GM15510 (cell line): Measurements from ENCODE around the gene DYNC1LI1.

Experiments
- POLR2A ChIP-seq: IDR thresholded peaks from 3 replicates; pipeline ENCODE4 v1.6.1; 2011; ENCODE audit warnings: borderline replicate concordance; ENCODE audit not compliant: insufficient read length; ENCODE audit errors: extremely low read depth

DYNC1LI1 gene

DNA sequence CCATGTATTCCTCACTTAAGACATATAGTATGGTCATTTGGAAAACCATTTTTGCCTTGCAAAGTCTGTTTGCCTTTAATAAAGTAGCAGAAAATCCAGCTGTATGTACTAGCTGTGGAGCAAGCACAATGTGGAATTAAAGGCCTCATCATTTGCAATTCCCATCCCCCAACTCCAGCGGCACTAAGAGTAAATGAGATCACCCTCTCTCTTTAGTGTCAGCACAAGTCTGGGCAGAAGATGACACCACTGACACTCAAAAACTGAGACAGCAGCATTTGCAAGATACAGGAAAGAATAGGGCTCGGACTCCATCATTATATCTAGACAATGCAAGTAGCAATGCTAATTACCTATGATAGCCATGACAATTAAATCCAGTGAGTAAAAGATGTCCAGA, 24.7 kb upstream of the DYNC1LI1 start:
- TF ChIP-seq POLR2A, result no peak

DNA sequence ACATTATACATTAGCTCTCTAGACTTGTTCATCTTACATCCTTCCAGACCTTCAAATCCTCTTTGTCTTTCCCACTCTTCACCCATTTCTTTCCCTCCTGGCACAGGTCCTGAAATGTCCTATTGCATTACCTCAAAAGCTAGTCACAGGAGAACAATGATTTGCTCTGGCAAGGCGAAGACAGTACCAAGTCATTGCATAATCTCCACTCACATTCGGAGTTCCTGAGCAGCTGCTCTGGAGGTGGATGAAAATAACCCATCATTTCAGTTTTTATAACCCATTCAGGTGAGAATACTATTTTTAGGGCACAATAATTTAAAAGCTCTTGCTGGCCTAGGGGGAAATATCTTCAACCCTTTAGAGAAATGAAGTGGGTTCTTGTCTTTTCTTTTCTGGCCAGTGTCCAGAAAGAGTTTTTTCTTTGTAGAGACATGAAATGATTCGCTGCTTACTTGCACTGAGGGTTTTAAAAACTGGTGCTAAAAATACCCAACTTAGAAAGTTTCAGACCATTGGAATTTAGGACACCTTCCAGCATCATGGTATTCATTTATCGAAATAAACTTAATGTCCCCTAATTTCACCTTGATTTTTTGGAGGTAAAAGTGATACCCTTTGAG, 23.4 kb upstream of the DYNC1LI1 start:
- TF ChIP-seq POLR2A, result no peak

DNA sequence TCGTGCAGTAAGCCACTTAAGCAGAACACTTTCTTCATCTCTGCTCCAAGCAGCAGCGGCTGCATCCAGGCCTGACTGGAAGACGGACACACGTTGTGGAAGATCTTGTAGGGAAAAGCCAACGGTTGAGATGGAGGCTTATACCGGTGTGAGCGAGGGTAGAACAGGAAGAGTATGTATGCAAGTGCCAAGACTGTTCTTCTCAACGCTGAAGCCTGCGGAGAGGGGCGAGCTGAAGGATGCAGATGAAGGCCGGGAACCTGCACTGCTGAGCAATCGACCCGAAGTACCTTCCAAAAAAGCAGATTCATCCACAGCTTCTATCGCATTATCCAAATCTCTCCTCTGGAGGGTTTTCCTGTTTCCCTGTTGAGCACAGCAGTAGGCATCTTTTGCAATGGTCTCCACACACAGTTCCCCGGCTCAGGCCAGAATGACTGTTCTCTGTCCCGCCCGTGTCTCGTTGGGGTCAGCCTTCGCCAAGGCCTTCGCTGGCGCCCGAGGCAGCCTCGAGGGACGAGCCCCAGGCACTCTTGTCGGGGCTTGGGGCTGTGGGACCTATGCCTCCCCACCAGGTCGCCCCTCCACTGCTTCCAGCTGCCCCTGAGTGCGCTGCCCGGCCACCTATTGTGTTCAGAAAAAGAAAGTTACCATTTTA, 22.2 kb upstream of the DYNC1LI1 start:
- no peak for TF ChIP-seq POLR2A

DNA sequence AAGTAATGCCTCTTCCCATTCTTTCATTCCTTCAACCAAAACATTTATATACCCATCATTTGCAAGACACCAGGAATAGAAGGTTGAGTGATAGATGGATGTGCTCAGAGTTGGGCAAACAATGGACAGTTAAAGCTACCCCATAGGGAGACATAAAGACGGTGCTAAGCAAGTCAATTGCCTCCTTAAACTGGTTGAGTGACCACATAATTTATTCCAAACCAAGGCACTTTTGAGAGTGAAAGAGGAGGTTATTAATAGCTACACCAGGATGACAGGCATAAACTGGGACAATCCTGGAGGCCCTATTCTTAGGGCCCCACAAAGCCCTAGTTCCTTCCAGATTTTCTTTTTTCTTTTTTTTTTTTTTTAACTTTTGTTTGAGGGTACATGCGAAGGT, 21.4 kb upstream of the DYNC1LI1 start:
- no peak for TF ChIP-seq POLR2A

DNA sequence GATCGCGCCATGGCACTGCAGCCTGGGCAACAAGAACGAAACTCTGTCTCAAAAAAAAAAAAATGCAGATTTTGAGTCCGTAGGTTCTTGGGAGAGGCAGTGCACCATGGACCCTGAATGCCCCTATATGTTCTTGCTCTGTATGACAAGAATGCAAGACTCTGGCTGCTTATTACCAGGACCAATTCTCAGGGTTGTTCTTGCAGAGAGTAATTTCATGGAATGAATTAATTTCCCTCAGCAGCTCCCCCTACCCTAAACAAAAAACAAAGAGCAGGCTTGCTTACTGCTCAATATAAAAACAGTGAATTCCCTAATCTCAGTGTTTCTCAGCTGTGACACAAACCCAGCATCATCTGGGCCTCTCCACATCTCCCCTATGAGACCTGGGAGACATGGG, 20.5 kb upstream of the DYNC1LI1 start:
- no peak for TF ChIP-seq POLR2A

DNA sequence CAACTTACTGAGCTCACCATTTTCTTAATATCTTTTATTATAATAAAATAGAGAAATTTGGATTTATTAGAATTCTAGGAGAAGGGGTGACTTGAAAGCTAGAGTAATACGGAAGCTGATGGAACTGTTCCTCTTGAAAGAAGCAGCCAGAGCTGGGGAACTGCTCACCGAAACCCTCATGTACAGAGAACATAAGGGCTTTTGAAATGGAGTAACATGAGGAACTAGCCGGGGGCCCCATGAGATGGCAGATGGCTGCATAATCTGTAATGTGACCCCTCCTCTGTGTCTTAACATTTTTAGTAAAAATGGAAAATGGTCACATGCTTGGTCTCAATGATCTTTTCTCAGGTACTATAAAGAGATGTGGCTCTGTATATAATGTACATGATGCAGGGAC, 15.7 kb upstream of the DYNC1LI1 start:
- no peak for TF ChIP-seq POLR2A

DNA sequence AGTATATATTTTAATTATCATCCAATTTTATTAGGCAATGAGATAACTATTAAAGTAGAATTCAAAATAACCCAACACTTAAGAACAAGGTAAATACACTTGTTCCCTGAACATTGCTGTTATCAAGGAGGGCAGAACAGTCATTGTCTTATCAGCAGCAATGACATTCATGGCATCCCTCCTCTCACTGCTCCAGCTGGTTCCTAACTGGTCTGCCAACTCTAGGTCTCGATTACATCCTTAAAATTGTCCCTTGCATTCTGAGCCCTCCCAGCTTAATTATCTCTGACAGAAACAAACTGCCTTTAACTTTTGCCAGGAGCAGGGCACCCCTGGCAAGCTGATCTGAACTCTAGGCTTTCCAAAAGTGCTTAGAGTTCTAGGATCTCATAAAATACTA, 14.0 kb upstream of the DYNC1LI1 start:
- TF ChIP-seq POLR2A, result no peak

DNA sequence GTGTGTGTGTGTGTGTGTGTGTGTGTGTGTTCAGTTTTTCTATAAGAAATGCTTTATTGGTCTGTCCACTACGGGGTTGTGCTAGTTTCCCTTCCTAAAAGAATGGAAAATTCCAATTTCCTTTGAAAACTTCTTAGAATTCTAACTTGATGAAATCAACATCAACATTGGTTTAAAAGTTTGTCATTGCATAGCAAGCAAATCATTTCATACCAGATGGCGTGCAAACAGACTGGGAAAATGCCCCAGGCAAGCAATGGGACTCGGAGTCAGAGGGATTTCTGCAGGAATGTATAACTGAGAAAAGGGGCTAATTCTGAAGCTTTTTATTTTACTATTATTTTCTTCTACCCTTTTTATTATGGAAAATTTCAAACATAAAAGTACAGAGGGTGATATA, 13.1 kb upstream of the DYNC1LI1 start:
- no peak for TF ChIP-seq POLR2A

DNA sequence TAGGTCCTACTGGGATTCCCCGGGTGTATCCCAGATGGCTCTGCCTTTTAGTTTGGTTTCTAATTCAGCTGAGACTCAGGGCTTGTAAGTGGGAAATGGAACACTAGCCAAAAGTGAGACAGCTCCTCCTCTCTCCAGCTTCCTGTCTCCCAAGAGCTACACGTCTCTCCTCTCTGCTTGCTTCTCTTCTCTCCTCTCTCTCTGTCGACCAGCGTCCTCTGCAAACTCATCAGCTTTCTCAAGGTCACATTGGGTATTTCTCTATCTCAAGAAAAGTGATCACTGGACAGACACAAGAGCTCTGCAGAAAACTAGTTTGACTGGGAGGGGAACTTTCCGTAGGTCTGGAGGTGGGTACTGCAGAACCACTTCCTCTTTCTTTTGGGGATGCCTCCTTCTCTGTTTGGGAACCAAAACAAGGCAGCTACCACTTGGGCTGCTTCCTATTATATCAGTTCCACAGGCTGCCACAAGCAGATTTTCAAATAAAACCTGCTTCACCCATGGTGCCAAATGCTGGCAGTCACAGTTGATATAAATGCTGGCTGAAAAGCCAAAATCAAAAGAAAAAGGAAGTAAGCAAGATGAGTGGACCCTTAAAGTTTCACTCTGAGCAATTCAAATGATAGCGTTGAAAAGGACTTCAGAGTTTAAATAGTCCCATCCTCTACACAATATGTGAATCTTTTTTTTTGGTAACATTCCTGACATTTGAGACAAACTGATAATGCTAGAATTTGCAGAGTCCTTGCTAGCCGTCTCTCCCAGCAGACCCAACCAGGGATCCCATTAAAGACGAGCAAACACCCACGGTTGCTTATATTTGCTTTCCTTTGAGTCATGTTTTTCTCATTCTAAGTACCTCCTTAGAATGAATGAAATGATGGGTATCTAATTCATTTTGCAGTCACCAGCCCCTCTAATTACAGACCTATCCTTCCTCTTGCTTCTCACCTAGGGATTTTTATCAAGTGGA, 7.2 kb upstream of the DYNC1LI1 start:
- TF ChIP-seq POLR2A, result no peak

DNA sequence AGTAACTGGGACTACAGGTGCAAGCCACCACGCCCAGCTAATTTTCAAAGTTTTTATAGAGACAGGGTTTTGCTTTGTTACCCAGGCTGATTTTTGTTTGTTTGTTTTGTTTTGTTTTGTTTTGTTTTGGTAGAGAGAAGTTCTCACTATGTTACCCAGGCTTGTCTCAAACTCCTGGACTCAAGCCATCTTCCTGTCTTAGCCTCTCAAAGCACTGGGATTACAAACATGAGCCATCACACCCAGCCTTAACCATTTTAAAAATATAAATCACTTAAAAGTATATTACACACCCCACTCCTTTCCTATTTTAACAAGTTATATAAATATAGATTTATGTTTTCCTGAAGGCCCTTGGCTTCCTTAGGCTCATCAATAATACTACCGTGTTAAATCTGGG, 6.5 kb upstream of the DYNC1LI1 start:
- no peak for TF ChIP-seq POLR2A

DNA sequence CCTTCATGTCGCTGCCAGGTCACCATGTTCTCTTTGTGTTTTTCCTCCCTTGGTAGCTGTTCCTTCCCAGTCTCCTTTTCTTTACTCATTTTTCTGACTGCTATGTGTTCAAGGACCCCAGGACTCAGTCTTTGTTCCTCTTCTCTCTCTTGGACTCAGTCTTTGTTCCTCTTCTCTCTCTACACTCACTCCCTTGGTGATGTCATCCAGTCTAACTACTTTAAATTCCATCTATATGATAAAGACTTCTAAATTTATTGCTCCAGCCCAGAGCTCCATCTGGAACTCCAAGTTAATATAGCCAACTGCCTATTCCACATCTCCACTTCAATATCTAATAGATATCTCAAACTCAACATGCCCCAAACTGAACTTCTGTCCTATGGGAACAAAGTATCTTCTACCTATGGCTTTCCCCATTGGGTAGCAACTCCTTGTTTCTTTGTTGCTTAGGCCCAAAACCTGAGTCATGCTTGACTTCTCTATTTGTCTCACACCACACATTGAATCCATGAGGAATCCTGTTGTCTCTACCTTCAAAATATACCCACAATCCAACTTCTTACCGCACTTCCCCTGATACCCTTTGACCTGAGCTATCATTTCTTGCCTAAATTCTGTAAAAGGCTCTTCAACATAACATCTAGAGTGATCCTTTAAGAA, 4.9 kb upstream of the DYNC1LI1 start:
- TF ChIP-seq POLR2A, result no peak

DNA sequence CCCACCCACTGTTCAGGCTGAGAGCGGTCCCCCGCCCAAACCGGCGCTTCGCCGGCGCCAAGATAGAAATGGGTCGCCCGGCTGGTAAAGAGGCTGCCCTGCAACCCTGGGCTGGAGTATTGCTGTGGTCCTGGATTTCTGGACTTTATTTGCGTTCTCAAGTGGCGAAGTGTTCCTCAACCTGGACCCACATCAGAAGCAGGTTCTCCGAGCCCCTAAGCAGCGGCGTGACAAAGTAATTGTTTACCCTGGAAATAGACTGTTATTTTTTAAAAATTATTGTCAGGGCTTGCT, 481 bp upstream of the DYNC1LI1 start:
- TF ChIP-seq POLR2A, result no peak

DNA sequence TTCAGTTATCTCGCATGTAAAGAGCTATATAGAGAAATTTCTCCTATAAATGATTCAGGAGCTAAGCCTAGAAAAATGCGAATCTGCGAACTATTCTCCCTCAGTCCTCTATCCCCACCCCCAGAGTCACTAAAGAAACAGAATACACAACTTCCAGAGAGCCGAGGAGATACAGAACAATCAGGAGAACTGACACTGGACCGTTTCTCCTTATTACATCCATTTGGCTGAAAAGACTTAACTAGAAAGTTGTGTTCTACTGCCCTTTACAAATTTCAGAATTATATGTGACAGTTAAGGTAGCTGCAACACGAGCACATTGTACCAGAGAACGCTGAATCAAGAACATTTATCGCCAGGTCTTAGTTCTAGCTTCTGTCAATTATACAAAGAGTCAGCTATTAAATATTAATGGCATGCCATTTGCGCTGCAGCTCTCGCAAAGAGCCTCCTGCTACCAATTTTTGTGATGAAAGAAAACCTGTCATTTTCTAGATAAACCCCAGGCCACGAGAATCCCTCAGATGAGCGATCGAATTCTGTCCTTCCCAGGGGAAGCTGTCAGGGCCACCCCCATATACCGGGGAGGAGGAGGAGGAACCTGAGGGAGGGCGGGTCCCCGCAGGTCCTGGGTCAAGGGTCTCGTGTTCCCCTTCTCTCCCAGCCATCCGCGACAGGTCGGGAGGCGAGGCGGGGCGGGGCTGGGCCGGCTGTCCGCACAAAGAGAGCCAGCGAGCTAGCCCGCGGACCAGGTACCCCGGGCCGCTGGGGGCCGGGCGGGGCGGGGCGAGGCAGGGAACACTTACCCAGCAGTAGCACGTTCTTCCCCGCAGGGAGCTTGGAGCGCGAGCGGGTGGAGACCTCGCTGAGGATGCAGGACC, 878 bp downstream of the DYNC1LI1 start:
- peak; percentile 39 for TF ChIP-seq POLR2A

DNA sequence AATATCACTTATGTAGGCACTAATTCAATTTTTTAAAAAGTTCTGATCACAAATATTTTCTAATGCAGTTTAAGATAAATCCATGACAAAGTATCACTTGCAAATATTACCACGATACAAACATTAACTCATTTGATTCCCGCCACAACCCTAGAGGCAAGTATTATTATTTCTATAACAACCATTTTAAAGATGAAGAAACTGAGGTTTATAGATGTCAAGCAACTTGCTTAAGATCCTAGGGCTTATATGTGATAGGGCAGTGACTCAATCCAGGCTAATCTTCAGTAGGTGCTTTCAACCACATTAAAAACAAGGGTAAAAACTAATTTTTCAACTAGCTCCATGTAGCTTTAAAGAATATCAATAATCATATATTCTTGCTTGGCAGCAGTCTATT, 1.7 kb downstream of the DYNC1LI1 start:
- no peak for TF ChIP-seq POLR2A

DNA sequence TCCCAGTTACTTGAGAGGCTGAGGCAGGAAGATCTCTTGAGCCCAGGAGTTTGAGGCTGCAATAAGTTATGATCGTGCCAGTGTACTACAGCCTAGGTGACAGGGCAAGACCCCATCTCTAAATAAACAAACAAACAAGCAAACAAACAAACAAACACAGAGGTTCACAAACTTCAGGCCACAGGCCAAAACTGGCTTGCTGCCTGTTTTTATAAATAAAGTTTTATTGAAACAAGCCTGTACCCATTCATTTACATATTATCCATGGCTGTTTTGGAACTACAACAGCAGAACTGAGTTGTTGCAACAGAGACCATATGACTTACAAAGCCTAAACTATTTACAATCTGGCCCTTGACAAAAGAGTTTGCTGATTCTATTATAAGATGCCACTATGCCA, 6.5 kb downstream of the DYNC1LI1 start:
- no peak for TF ChIP-seq POLR2A

DNA sequence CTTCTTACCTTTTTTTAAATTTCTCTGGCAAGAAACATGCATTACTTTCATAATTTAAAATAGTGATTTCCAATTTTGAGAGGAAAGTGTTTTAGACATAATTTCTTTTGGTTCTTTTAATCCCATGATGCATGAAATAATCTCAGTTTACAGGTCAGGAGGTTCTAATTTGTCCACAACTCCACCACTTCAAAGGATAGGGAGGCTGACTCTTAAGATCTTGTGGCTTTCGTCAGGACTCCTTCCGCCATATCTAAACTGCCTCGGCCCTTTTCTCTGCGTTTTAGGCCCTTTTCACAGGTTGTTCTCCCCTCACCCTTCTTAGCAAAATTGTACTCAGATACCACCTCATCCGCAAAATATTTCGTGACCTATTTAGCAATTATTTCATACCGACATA, 8.0 kb downstream of the DYNC1LI1 start:
- TF ChIP-seq POLR2A, result no peak
